K562 (cell line): ENCODE measurements around the gene INSYN2B. TPM values are rescaled to one million over a fixed set of nuclear protein-coding genes. Genes with fewer than 3 reads are reported as not detected.

ENCODE experiments used
- ATAC-seq: fragments of 200-7000 bp; cut with Tn5 transposase; 3 replicates; pipeline ENCODE4 v1.9.1; 2020; ENCODE audit warnings: moderate library complexity
- BruUV-seq: library from RNA; stranded (reverse); fragments of 400-500 nt; replicated peaks from 2 replicates; lab custom pipeline; 2021; lab: Mats Ljungman, UMichigan
- CTCF ChIA-PET: fragments of 300-600 bp; formaldehyde crosslinking; extraction: SDS; loops from one replicate; lab custom pipeline; 2021; ENCODE audit warnings: low intra/inter-chr PET ratio; lab: Yijun Ruan, JAX
- POLR2A ChIA-PET: fragments of 300-600, 350-650 bp; sonication (Branson Sonifier 250); formaldehyde crosslinking; extraction: SDS; loops from one replicate; lab custom pipeline; 2021; ENCODE audit warnings: antibody characterized with exemption, inconsistent platforms; lab: Yijun Ruan, JAX
- DNase-seq, 4 experiments: peaks; one replicate each; pipeline versions ENCODE4 v3.0.0 to v3.0.0-alpha.2; 2011 to 2018; ENCODE audit warnings: low spot score in 3 of 4, mixed read lengths in 3 of 4; ENCODE audit errors: extremely low read depth in 1 of 4
- FAIRE-seq: peaks from 2 replicates; lab custom pipeline; 2011; peaks lifted over from hg19 to GRCh38; lab: Jason Lieb, UNC
- H2AFZ ChIP-seq: 2 replicates; pipeline ENCODE4 v1.6.0; 2011; ENCODE audit warnings: low read depth, low read length, control low read depth, inconsistent platforms
- H3K27ac ChIP-seq: fragments of 200-600 bp; 3 replicates; pipeline ENCODE4 v1.8.0; 2011; ENCODE audit warnings: low read depth, mild to moderate bottlenecking, control low read depth, inconsistent platforms, low read length, moderate library complexity, mixed read lengths; ENCODE audit errors: extremely low read depth
- H3K27me3 ChIP-seq, 2 experiments: fragments of 300-600 bp in 1 of 2; 2 replicates in 1 of 2; 3 replicates in 1 of 2; pipeline versions ENCODE4 v1.6.0 to v1.8.0; 2011; ENCODE audit warnings: inconsistent platforms in 2 of 2, low read length in 2 of 2, mild to moderate bottlenecking in 1 of 2, mixed read lengths in 1 of 2, moderate library complexity in 1 of 2; ENCODE audit not compliant: control insufficient read depth in 2 of 2, insufficient read depth in 2 of 2
- H3K36me3 ChIP-seq: fragments of 300-600 bp; 3 replicates; pipeline ENCODE4 v1.8.0; 2011; ENCODE audit warnings: mild to moderate bottlenecking, low read length, inconsistent platforms; ENCODE audit not compliant: control insufficient read depth, insufficient read depth
- H3K4me1 ChIP-seq, 2 experiments: fragments of 200-600 bp in 1 of 2; replicated peaks in 1 of 2; 2 replicates in 1 of 2; 3 replicates in 1 of 2; pipeline versions ENCODE4 v1.5.1 to v1.8.0; 2011; ENCODE audit warnings: inconsistent platforms in 2 of 2, low read length in 2 of 2, mild to moderate bottlenecking in 1 of 2, mixed read lengths in 1 of 2, moderate library complexity in 1 of 2; ENCODE audit not compliant: control insufficient read depth in 2 of 2, insufficient read depth in 2 of 2
- H3K4me2 ChIP-seq: 2 replicates; pipeline ENCODE4 v1.6.1; 2011; ENCODE audit warnings: low read length, control low read depth, inconsistent platforms, mixed read lengths; ENCODE audit not compliant: insufficient read depth
- H3K4me3 ChIP-seq: fragments of 200-600 bp; sonication (generic), shearing (Covaris generic); 2 replicates; pipeline ENCODE4 v1.5.1; 2016; ENCODE audit warnings: control low read depth, inconsistent platforms
- H3K79me2 ChIP-seq: fragments of 200-600 bp; 3 replicates; pipeline ENCODE4 v1.8.0; 2011; ENCODE audit warnings: low read length, inconsistent platforms; ENCODE audit not compliant: control insufficient read depth, insufficient read depth
- H3K9ac ChIP-seq, 2 experiments: 2 replicates each; pipeline versions ENCODE4 v1.6.0 to v1.6.1; 2011; ENCODE audit warnings: low read depth in 2 of 2, low read length in 2 of 2, control low read depth in 1 of 2, inconsistent platforms in 1 of 2, mild to moderate bottlenecking in 1 of 2, mixed read lengths in 1 of 2; ENCODE audit not compliant: insufficient read depth in 1 of 2
- H3K9me1 ChIP-seq: one replicate; pipeline ENCODE4 v1.6.0; 2011; ENCODE audit warnings: inconsistent platforms, mild to moderate bottlenecking, low read length, moderate library complexity; ENCODE audit not compliant: control insufficient read depth, insufficient read depth
- H3K9me3 ChIP-seq: replicated peaks from 2 replicates; pipeline ENCODE4 v1.5.1; 2011; ENCODE audit warnings: low read depth, low read length, inconsistent platforms; ENCODE audit not compliant: control insufficient read depth, insufficient read depth
- H4K20me1 ChIP-seq: replicated peaks from 2 replicates; pipeline ENCODE4 v1.6.1; 2011; ENCODE audit warnings: low read length, inconsistent platforms, mixed read lengths; ENCODE audit not compliant: control insufficient read depth, insufficient read depth
- BRD4 ChIP-seq: fragments of 200-600 bp; sonication (generic); IDR thresholded peaks from 2 replicates; pipeline ENCODE4 v1.6.1; 2017; ENCODE audit warnings: inconsistent platforms
- CEBPB ChIP-seq: fragments of 450-650 bp; IDR thresholded peaks from 2 replicates; pipeline ENCODE4 v1.6.1; 2016; ENCODE audit warnings: missing genetic modification characterization, missing compliant biosample characterization
- E2F6 ChIP-seq, 2 experiments: IDR thresholded peaks; 2 replicates each; pipeline ENCODE4 v1.6.1; 2011; ENCODE audit warnings: borderline replicate concordance in 1 of 2, control low read depth in 1 of 2, low read depth in 1 of 2, low read length in 1 of 2, mild to moderate bottlenecking in 1 of 2, mixed read lengths in 1 of 2, moderate library complexity in 1 of 2; ENCODE audit not compliant: insufficient read depth in 1 of 2, insufficient read length in 1 of 2, poor library complexity in 1 of 2, severe bottlenecking in 1 of 2; ENCODE audit errors: extremely low read depth in 1 of 2
- ELF2 ChIP-seq: fragments of 250-450 bp; sonication (Bioruptor Pico); IDR thresholded peaks from 2 replicates; pipeline ENCODE4 v1.5.0; 2021; ENCODE audit warnings: mild to moderate bottlenecking
- HNRNPH1 ChIP-seq: fragments of 200-400 bp; formaldehyde crosslinking; optimal IDR thresholded peaks from 2 replicates; pipeline ENCODE3; 2017; ENCODE audit warnings: low read depth, mild to moderate bottlenecking, low read length, moderate library complexity
- KLF13 ChIP-seq: fragments of 450-650 bp; IDR thresholded peaks from 2 replicates; pipeline ENCODE4 v1.6.1; 2016; ENCODE audit warnings: missing genetic modification characterization, low read depth, mild to moderate bottlenecking, missing compliant biosample characterization, moderate library complexity, borderline replicate concordance
- NFXL1 ChIP-seq: fragments of 450-650 bp; formaldehyde crosslinking; IDR thresholded peaks from 2 replicates; pipeline ENCODE4 v1.4.0; 2021; ENCODE audit warnings: mild to moderate bottlenecking
- RBM39 ChIP-seq: fragments of 200-400 bp; formaldehyde crosslinking; optimal IDR thresholded peaks from 2 replicates; pipeline ENCODE3; 2018; ENCODE audit warnings: low read depth, low read length
- RFX7 ChIP-seq: fragments of 250-450 bp; sonication (Bioruptor Pico); IDR thresholded peaks from 2 replicates; pipeline ENCODE4 v1.5.1; 2021; ENCODE audit warnings: mild to moderate bottlenecking
- SIX5 ChIP-seq, 2 experiments: IDR thresholded peaks; 2 replicates each; pipeline ENCODE4 v1.6.1; 2011; ENCODE audit warnings: low read length in 2 of 2, borderline replicate concordance in 1 of 2, low read depth in 1 of 2, mild to moderate bottlenecking in 1 of 2, moderate library complexity in 1 of 2; ENCODE audit not compliant: insufficient read depth in 1 of 2
- SMARCA4 ChIP-seq: fragments of 450-650 bp; IDR thresholded peaks from 2 replicates; pipeline ENCODE4 v1.6.1; 2016
- STAT5B ChIP-seq: fragments of 250-450 bp; sonication (Bioruptor Pico); IDR thresholded peaks from 2 replicates; pipeline ENCODE4 v1.8.0; 2021; ENCODE audit warnings: mild to moderate bottlenecking, inconsistent platforms
- TARDBP ChIP-seq: fragments of 450-650 bp; IDR thresholded peaks from 2 replicates; pipeline ENCODE4 v1.6.1; 2016
- TBP ChIP-seq: optimal IDR thresholded peaks from 2 replicates; pipeline ENCODE3; 2011; ENCODE audit warnings: low read depth, low read length, improper control_type of control experiment
- U2AF1 ChIP-seq: fragments of 200-400 bp; formaldehyde crosslinking; optimal IDR thresholded peaks from 2 replicates; pipeline ENCODE3; 2017; ENCODE audit warnings: mild to moderate bottlenecking, low read depth, low read length, moderate library complexity
- ZNF12 ChIP-seq: sonication (generic); formaldehyde crosslinking; IDR thresholded peaks from 2 replicates; pipeline ENCODE4 v1.4.0; 2020; ENCODE audit warnings: mild to moderate bottlenecking, missing genetic modification reagents
- ZNF224 ChIP-seq: sonication (generic); formaldehyde crosslinking; IDR thresholded peaks from 2 replicates; pipeline ENCODE4 v1.8.0; 2022; ENCODE audit warnings: mild to moderate bottlenecking, missing genetic modification reagents
- ZNF584 ChIP-seq: fragments of 200-800 bp; sonication (Bioruptor generic); IDR thresholded peaks from 2 replicates; pipeline ENCODE4 v1.6.1; 2016; ENCODE audit warnings: low read depth, mild to moderate bottlenecking, missing genetic modification characterization, missing compliant biosample characterization
- WGBS: fragments of 100-300 bp; shearing (Covaris generic); methylation state at CpG from one replicate; pipeline ENCODE4 v1.1.6; 2016; ENCODE audit warnings: low coverage, mixed read lengths; ENCODE audit not compliant: insufficient coverage; ENCODE audit errors: missing lambda C conversion rate; 5-methylcytosine and 5-hydroxymethylcytosine counted together
- in situ Hi-C: fragments of 300-500 bp; cut with MboI; formaldehyde crosslinking; loops from 4 replicates; pipeline ENCODE4 v1.15.0; 2018; ENCODE audit warnings: inconsistent platforms, mixed read lengths
- intact Hi-C: fragments of 100-400 bp; cut with micrococcal nuclease; formaldehyde crosslinking; loops from 2 replicates; pipeline ENCODE4 v1.14.2; 2022
- polyA plus RNA-seq, 8 experiments: library from polyadenylated mRNA; depleted of rRNA in 4 of 8; stranded (reverse) in 5 of 8; unstranded in 3 of 8; fragments of >200 nt; fragmentation: Nextera tagmentation in 2 of 8; fragmentation: Illumina TruSeq in 1 of 8; extraction: Ambion mirVana in 2 of 8; extraction: Trizol in 1 of 8; gene quantifications; 2 replicates each; pipeline versions ENCODE4 v1.2.1 to v1.2.3, GENCODE V29; 2011 to 2014; ENCODE audit warnings: inconsistent platforms in 1 of 8, missing spikeins in 1 of 8
- total RNA-seq, 7 experiments: library from RNA; depleted of rRNA in 6 of 7; stranded (reverse); fragments of >200 nt in 6 of 7; fragmentation: Illumina TruSeq in 2 of 7; extraction: Trizol in 2 of 7; gene quantifications; 2 replicates each; pipeline versions ENCODE4 v1.2.1 to v1.2.3, GENCODE V29; 2011 to 2021; ENCODE audit warnings: low replicate concordance in 1 of 7
- TF ChIP-seq, protein P1 (sequence below): fragments of 450-650 bp; IDR thresholded peaks from 2 replicates; pipeline ENCODE4 v1.6.1; 2016; ENCODE audit warnings: mild to moderate bottlenecking

INSYN2B gene
- total and polyA plus RNA-seq, 9 of the 15 experiments (the other 6 are each of a cell fraction or from before 2014, with no cell fraction given): not detected

GRCh38 chr5:169897481-169897880 lies 82.8 kb downstream of the INSYN2B start:
- POLR2A ChIA-PET: interaction anchor here (0.9 to 1.5 kb wide), 3 partner anchors 10 to 13 kb away, joined by 3 to 5 read pairs (median 3); no protein-coding TSS in a partner anchor

More at GRCh38 chr5:169897481-169897880, 82.8 kb downstream of the INSYN2B start:
- no peak for TF ChIP-seq U2AF1
- no peak for TF ChIP-seq NFXL1
- no peak for TF ChIP-seq E2F6 (IDR thresholded peaks at IDR 0.05; ENCODE audit: borderline replicate concordance in 1 of 2, extremely low read depth in 1 of 2, insufficient read depth in 1 of 2, insufficient read length in 1 of 2, low read depth in 1 of 2, low read length in 1 of 2, poor library complexity in 1 of 2, severe bottlenecking in 1 of 2)
- TF ChIP-seq TBP: no peak
- TF ChIP-seq RFX7 (CRISPR knock-in tag): no peak
- TF ChIP-seq BRD4: no peak
- TF ChIP-seq SMARCA4: no peak
- TF ChIP-seq CEBPB (tag): no peak
- no peak for TF ChIP-seq STAT5B (CRISPR knock-in tag)
- no peak for TF ChIP-seq ELF2 (CRISPR knock-in tag)
- TF ChIP-seq RBM39: no peak
- TF ChIP-seq, protein P1, sequence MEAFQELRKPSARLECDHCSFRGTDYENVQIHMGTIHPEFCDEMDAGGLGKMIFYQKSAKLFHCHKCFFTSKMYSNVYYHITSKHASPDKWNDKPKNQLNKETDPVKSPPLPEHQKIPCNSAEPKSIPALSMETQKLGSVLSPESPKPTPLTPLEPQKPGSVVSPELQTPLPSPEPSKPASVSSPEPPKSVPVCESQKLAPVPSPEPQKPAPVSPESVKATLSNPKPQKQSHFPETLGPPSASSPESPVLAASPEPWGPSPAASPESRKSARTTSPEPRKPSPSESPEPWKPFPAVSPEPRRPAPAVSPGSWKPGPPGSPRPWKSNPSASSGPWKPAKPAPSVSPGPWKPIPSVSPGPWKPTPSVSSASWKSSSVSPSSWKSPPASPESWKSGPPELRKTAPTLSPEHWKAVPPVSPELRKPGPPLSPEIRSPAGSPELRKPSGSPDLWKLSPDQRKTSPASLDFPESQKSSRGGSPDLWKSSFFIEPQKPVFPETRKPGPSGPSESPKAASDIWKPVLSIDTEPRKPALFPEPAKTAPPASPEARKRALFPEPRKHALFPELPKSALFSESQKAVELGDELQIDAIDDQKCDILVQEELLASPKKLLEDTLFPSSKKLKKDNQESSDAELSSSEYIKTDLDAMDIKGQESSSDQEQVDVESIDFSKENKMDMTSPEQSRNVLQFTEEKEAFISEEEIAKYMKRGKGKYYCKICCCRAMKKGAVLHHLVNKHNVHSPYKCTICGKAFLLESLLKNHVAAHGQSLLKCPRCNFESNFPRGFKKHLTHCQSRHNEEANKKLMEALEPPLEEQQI: no peak
- no peak for TF ChIP-seq ZNF12 (CRISPR knock-in tag)
- TF ChIP-seq HNRNPH1: no peak
- no peak for TF ChIP-seq KLF13 (tag)
- TF ChIP-seq ZNF224 (CRISPR knock-in tag): no peak
- no peak for TF ChIP-seq ZNF584 (CRISPR knock-in tag)
- TF ChIP-seq SIX5 (IDR thresholded peaks at IDR 0.05; ENCODE audit: borderline replicate concordance in 1 of 2, insufficient read depth in 1 of 2, low read depth in 1 of 2, low read length in 2 of 2): no peak
- TF ChIP-seq TARDBP: no peak
- in situ Hi-C loops (no loop called here), intact Hi-C loops (no loop called here)
- no TSS peak for BruUV-seq
- Histone ChIP-seq H3K9me1 (no peaks in the 10 kb centered on the region), H3K4me3 (no peak overlapping the region), H4K20me1 (no peaks in the 10 kb centered on the region), H3K4me2 (no peak overlapping the region), H3K27ac (no peak overlapping the region), H3K4me1 (no peaks in the 10 kb centered on the region), H3K27me3 (peaks cover 0 to 3% of the 10 kb centered on the region in 2 experiments; a peak in 1 of 5 replicates), H3K9me3 (no peaks in the 10 kb centered on the region), H3K9ac (no peak overlapping the region), H3K79me2 (no peaks in the 10 kb centered on the region), H3K36me3 (no peaks in the 10 kb centered on the region), H2AFZ (no peak overlapping the region)
- WGBS: 15% methylated on average over 4 of the region's 4 CpGs
- DNase-seq (no peak), FAIRE-seq (no peak), ATAC-seq (no peak)
- CTCF ChIA-PET: no interaction called here
